ENCODE measurements around the gene RRP12.
"Not testable (repeated sequence)": the region's sequence is repeated elsewhere in the genome, so short reads cannot be mapped to it uniquely, and the experiment has no call there.

The RRP12 gene, protein sequence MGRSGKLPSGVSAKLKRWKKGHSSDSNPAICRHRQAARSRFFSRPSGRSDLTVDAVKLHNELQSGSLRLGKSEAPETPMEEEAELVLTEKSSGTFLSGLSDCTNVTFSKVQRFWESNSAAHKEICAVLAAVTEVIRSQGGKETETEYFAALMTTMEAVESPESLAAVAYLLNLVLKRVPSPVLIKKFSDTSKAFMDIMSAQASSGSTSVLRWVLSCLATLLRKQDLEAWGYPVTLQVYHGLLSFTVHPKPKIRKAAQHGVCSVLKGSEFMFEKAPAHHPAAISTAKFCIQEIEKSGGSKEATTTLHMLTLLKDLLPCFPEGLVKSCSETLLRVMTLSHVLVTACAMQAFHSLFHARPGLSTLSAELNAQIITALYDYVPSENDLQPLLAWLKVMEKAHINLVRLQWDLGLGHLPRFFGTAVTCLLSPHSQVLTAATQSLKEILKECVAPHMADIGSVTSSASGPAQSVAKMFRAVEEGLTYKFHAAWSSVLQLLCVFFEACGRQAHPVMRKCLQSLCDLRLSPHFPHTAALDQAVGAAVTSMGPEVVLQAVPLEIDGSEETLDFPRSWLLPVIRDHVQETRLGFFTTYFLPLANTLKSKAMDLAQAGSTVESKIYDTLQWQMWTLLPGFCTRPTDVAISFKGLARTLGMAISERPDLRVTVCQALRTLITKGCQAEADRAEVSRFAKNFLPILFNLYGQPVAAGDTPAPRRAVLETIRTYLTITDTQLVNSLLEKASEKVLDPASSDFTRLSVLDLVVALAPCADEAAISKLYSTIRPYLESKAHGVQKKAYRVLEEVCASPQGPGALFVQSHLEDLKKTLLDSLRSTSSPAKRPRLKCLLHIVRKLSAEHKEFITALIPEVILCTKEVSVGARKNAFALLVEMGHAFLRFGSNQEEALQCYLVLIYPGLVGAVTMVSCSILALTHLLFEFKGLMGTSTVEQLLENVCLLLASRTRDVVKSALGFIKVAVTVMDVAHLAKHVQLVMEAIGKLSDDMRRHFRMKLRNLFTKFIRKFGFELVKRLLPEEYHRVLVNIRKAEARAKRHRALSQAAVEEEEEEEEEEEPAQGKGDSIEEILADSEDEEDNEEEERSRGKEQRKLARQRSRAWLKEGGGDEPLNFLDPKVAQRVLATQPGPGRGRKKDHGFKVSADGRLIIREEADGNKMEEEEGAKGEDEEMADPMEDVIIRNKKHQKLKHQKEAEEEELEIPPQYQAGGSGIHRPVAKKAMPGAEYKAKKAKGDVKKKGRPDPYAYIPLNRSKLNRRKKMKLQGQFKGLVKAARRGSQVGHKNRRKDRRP (N-terminal part only)
- 20.8 to 23.9 reads per million in 2 donors for total RNA-seq

DNA sequence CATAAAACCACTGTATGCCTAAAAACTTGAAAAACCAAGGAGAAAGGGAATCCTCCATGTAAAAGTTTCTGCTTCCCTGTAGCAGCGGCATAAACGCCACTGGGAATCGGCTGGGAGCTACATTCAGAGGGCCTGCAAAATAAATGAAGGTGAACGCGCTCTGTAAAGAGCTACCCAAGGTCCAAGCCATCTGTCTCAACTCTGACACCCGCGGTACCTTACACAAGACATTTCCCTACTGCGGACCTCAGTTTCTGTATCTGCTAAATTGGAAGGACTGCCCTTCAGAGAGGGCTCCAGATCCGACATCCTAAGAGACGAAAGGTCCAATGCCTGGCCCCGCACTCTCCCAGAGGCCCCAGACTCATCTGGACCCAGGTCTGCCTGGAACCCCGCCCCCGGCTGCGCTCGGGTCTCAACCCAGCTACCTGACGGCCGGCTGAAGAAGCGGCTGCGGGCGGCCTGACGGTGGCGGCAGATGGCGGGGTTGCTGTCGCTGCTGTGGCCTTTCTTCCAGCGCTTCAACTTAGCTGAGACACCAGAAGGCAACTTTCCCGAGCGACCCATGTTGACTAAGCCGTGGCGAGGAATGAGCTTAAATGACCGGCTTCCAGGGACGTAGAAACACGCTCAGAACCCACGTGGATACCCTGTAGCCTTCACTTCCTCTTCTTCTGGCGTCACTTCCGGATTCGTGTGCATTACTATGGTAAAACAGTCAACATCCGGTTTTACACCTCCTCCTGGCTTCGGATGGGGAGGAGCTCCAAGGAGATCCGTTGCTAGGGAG is at the start of gene RRP12:
Gene RRP12 (minus strand): TSS at position 676 of the 790 bp plus-strand sequence. CDS start 109 bp downstream, at position 567.
- no peak for DNase-seq

DNA sequence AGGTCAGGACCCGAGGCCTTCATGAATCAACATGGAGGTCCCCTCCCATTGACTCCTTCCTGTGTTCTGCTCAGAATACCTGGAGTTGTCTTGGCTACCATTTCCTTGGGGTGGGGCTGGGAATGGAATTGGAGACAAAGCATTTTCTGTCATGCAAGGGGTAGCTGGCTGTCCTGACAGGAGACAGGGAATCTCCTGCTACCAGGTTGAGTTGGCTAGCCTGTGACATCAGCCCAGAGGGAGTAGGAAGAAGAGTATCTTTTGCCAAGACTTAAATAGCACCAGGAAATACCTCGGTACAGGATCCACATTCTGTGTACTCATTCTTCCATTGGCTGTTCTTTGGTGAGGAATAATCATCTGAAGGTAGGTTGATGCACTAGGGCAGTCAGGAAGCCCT is 49.7 kb upstream of the RRP12 start:
- DNase-seq = no peak

DNA sequence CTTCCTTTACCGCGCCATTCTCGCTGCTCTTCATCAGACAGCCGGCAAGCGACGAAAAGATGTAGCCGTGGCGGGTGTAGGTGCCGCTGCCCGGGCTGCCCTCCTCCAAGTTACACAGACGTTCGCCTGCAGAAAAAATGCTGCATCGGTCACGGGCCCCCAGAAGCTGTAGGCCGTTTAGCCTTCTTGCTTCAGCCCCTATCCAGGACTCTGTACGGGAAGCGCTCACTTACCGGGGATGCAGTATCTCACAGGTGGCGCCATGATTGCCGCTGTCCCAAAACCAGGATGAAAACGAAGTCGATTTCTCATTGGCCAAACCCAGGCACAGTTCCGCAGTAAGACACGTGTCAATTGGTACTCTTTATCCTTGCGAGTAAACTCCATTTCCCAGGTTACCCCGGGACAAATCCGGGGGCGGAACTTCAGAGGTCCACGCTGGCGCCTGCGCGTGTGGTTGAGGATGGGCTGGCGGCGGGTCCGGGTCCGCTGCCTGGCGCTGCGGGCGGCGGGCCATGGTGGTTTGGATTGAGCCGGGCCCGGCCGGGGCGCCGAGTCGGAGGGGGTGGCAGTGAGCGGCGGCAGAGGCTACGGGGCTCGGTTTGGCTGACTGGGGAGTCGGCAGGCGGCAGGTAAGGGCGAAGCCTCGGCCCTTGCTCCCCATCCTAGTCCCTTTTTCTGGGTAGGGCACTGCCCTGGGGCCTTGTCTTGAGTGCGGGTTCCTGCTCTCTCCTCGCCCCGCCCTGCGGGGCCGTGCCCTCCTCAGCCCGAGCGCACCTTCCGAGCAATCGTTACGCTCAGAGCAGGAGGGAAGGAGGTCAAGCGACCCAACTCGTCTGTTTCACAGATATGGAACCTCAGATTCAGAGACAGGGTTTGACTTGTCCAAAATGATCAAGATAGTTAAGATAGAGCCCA is 44.8 kb upstream of the RRP12 start, which contains the start of the genes EXOSC1 and ZDHHC16:
Gene EXOSC1 (minus strand): TSS at position 285 of the 918 bp plus-strand sequence. CDS start 21 bp downstream, at position 264.
Gene ZDHHC16 (plus strand): TSS at position 454 of the 918 bp plus-strand sequence. CDS start 5,501 bp downstream, outside the sequence.
- DNase-seq = peak; percentile 69

DNA sequence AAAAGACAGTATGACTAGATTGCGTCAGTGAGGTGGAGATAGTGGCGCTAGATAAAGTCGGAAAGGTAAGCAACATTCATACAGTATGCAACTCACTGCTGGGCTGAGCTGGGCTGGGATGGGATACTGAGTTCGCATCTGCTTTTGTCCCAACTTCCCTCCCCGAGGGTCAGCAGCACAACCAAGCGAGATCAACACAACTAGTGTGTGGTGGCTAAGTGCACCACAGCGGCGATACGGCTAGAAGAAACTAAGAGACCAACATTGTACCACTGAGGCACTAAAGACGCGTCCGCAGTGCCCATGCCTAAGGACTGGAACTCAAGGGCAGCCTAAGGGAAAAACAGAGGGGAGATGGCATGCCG is 44.2 kb upstream of the RRP12 start:
- DNase-seq = no peak

DNA sequence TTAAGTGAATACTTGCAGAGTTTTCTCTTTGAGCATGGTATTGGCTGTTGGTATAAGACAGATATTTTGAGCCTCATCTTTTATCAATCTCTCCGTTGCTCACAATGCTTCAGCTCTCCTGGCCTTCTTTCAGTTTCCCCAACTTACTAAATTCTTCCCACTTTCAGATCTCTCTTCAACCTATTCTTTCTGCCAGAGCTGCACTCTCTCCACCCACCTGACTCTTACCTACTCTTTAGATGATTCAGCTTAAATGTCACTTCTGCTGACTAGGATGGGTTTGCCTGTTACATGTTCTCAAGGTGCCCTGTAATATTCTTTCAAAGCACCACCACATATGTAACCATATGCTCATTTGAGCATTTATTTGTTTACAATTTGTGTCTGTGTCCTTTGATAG is 43.1 kb upstream of the RRP12 start:
- DNase-seq = no peak

DNA sequence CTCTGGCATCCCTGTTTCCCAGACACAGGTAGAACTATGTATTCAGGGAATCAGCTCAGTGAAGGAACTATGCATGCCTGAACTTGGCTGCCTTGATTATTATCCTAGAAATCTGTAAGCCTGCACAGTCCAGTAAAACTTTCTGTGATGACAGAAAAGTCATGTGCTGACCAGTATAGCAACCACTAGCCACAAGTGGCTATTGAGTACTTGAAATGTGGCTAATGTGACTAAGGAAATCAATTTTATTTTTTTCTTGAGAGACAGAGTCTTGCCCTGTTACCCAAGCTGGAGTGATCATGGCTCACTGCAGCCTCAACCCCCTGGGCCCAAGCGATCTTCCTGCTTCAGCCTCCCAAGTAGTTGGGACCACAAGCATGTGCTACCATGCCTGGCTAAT is 41.1 kb upstream of the RRP12 start:
- no peak for DNase-seq

DNA sequence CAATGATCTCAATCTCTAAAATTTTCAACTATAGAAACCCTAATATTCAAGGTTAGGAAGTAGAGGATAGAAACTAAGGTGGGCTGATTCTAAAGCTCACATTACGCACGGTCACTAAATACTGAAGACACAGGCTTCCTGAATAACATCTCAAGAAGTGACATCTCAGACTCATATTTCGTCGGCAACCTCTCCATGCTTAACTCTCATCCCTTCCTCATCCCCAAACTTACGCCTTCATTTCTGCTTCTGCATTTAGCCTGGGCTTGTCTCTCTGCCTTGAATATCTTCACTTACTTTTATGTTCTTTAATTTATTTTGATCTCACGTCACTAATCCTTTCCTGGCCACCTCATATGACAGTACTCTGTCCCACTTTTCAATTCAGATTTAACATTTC is 34.1 kb upstream of the RRP12 start:
- no peak for DNase-seq

DNA sequence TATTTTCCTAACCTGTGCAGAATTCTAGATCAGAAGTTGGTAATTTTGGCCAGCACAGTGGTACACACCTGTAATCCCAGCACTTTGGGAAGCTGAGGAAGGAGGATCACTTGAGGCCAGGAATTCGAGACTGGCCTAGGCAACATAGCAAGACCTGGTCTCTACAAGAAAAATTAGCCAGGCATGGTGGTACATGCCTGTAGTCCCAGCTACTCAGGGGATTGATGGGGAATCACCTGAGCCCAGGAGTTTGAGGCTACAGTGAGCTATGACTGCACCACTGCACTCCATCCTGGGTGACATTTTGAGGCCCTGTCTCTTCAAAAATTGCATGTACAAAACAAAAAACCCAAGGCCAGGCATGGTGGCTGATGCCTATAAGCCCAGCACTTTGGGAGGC is 33.4 kb upstream of the RRP12 start:
- DNase-seq = no peak

DNA sequence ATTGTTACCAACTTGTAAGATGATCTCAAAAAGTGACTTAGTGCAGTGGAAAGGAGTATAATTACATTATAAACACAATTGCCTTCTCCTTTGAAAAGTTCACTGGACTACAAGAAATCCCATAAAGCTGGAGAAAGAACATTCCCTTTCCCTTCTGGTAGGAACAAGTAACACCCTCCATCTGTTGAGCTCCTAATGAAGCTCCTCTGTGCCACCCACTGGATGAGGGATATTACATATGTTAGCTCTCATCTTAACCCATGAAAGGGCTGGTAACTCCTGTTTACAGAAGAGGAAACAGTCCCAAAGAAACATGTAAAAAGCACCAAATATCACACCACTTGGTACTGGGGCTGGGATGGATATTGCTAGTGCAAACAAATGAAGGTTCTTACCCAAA is 32.9 kb upstream of the RRP12 start:
- DNase-seq = no peak

DNA sequence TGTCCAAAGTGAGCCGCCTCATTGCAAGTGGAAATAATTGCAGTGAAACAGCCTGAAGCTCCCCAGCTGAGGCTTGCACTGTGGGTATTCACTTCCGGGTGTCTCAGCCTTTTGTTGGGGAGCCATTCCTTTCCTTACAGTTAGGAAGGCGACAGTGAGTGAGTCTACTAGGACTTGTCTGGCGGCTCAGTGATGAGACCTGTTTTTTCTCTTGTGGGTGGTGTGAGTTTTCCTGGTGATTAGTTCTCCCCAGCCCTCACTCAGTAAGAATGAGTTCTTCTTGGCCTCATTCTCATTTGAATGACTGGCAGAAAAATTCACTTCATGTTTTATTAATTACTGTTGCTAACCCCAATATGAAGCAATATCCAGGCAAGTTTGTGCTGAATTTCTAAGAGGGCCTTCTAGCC is 27.4 kb upstream of the RRP12 start:
- DNase-seq = no peak

DNA sequence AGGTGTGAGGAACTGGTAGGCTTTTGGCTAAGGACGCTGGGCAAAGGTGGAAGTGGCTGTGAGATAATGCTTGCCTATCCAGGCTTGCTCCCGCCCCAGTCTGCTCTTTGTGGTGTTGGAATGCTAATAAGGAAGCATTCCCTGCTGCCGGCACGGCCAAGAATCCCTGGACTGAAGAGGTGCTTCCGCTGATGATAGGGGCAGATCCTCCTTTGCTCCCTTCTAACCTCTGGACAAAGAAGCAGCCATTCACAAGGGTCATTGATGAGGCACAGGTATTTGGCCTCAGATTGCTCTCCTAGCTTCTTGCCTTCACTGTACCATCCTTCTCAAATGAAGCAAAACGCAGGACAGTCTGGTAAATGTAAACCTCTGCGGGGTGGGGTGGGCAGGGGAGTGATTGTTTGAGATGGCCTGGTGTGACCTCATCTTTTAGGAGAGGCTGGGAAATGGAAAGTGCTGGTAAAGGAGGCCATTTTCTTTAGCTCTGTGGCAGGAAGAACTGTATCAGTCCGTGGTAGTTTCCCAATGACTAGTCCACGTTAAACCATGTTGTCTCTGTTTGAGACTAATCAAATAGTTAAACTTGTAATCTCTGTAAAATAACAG is 26.5 kb upstream of the RRP12 start:
- no peak for DNase-seq

DNA sequence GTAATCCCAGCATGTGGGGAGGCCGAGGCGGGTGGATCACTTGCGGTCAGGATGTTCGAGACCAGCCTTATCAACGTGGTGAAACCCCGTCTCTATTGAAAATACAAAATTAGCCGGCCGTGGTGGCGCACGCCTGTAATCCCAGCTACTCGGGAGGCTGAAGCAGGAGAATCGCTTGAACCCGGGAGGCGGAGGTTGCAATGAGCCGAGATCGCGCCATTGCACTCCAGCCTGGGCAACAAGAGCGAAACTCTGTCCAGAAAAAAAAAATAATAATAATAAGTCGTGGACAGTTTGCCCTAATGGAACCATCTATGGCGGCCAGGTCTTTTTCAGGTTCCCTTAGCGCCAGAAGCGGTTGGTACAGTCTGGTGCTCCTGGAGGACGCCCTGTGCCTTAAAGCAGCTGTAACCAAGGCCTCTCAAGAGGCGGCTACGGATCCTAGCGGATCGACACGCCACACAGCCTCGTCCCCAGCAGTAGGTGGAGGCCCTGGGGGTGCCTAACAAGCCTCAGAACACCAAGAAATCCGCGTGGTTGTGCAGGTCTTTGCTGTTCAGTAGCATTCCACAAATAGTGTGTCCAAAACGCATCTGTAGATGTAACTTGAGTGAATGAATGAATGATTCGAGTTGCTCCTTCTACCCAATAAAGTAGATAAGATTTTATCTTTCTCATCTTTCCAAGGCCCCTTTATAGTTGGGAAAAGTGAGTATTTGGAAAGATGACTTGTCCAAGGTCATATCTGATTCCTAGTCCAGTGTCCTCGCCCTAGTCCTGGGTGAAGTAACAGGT is 25.8 kb upstream of the RRP12 start:
- DNase-seq = no peak

DNA sequence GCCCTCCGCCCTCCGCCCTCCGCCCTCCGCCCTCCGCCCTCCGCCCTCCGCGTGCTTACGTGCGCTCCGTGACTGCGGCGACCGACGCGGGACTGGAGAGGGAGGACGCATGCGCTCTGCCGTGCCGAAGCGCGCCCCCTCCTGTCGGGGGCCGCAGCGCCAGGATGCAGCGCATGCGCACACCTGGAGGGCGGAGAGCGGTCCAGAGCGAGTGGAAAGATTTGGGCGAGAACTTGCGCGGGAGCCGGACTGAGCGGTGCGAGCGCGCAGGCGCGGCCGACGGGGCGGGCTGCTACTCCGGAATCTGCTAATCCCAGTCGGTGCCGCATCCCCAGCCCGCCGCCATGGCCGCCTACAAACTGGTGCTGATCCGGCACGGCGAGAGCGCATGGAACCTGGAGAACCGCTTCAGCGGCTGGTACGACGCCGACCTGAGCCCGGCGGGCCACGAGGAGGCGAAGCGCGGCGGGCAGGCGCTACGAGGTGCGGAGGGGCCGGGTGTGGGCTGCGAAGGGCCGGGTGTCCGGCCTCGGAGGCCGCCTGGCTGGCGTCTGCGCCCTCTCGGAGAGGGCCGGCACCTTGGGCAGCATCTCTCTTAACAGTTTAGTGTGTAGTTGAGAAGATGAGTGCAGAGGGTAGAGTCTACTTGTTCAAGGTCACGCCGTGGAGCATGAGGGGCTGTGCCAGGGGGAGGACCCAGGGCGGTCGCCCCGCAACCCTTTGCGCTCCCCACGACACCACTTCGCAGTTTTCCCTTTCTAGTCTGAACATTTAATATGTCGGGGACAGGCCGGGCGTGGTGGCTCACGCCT is 25.0 kb upstream of the RRP12 start, which contains the start of gene PGAM1:
Gene PGAM1 (plus strand): TSS at position 228 of the 812 bp plus-strand sequence. CDS start 117 bp downstream, at position 345.
- peak; percentile 94 for DNase-seq

DNA sequence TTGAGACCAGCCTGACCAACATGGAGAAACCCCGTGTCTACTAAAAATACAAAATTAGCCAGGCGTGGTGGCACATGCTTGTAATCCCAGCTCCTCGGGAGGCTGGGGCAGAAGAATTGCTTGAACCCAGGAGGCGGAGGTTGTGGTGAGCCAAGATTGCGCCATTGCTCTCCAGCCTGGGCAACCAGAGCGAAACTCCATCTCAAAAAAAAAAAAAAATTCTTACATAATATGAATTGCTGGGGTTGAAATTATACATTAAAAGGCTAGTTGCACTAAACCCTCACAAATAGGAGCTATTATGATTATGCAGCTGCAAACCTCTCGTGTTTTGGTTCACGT is 22.6 kb upstream of the RRP12 start:
- not testable (repeated sequence) for DNase-seq

DNA sequence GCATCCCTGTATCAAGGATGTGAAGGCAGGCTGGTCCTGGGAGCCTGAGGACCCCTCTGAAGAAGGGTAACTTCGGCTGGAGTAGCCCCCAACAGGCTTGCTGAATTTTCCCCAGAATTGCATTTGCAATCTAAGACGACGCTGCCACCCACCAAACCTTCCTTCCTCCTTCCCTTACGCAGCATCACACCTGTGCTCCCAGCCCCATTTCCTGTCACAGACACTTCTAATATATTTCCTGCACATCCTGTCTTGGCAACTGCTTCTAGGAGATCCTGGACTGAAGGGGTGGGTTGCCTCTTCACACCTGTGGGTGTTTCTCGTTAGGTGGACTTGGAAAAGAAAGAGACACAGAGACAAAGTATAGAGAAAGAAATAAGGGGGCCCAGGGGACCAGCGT is 15.4 kb upstream of the RRP12 start:
- no peak for DNase-seq

DNA sequence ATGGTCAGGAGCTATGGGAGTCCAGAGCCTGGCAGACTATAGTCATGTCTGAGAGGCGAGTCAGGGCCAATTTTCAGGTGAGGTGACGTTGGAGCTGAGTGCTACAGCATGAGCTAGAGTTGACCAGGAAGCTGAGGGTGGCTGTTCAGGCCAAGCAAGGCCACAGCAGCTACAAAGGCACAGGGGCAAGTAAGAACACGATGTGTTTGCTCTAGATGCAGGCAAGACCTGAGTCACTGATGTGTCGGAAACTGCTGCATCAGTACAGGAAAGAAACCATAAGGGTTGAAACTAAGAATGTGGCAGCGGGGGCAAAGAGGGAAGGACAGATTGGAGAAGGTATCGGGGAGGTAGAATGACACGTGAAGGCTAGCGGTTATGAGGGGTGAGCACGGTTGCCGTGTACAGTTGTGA is 11.8 kb upstream of the RRP12 start:
- no peak for DNase-seq

DNA sequence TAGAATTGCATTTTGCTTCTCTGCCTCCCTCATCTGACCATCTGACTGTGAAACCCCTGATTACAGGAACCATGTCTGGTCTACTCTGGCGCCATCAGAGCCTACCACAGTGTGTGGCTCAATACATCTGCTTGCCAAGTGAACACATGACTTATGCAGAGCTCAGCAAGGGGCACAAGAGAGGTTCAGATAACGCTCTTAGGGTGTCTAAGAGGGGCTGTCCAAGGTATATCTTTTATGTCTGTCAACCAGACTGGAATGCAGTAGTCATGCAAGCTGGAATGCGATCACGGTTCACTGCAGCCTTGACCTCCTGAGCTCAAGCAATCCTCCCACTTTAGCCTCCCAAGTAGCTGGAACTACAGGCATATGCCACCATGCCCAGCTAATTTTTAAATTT is 10.3 kb upstream of the RRP12 start:
- no peak for DNase-seq

DNA sequence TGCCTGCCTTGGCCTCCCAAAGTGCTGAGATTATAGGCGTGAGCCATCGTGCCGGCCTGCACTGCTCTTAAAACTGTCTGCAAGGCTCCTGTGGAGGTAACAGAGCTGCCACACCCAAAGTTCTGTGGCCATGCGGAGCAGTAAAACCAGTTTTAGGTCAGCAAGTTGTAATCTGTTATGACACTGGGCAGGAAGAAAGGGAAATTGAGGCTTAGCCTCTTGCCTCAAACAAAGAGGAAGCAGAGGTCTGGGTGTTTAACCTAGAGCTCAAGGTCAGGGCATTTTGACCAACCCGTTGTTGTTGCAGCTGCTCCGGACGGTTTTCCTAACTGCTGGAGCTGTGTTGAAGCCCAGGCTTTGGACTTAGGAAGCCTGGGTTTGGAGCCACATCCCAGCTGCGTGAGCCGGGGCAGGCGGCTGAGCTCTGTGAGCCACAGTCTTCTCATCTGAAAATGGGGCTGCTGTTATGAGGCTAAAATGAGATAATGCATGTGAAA is 7.4 kb upstream of the RRP12 start:
- DNase-seq = no peak

DNA sequence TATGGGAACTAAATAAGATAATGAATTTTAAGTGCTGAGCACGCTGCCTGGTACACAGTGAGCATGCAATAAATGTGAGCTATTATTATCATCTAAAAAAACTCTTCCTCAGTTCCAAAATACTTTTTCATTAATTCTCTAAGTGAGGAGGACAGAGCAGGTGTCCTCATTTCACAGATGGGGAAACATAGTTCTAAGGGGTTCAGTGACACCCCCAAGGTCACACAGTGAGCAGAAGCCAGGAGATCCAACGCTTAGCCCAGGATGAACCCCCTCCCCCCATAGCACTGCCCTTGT is 6.8 kb upstream of the RRP12 start:
- DNase-seq = no peak

All from activated gamma-delta T cell (primary cell).